Breast epithelium (tissue), 3 donors: ENCODE results near the gene UGP2.

Experiments
- POLR2AphosphoS5 ChIP-seq, 3 donors: sonication (generic); formaldehyde crosslinking; IDR thresholded peaks; one replicate each; pipeline ENCODE4 v1.6.1; 2017; ENCODE audit warnings: antibody characterized with exemption in 3 of 3
- TF ChIP-seq, protein P1 (sequence below), 3 donors: fragments of 450-650 bp; IDR thresholded peaks; one replicate each; pipeline ENCODE4 v1.5.1; 2016 to 2017; ENCODE audit warnings: antibody characterized with exemption in 3 of 3, mild to moderate bottlenecking in 3 of 3, moderate library complexity in 3 of 3

DNA sequence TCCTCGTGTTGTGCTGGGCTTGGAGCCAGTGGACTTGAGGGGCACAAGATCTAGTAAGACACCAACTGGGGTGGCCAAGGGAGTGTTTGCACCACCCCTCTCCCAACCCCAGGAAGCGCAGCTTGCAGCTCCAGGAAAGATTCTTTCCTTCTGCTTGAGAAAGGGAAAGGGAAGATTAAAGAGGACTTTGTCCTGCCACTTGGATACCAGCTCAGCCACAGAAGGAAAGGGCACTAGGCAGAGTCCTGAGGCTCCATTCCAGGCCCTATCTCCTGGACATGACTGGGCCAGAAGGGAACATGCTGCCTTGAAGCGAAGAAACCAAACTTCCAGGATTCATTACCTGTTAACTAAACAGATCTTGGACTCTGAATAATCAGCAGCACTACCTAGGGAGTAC lies 44.9 kb upstream of the UGP2 start:
- TF ChIP-seq, protein P1, sequence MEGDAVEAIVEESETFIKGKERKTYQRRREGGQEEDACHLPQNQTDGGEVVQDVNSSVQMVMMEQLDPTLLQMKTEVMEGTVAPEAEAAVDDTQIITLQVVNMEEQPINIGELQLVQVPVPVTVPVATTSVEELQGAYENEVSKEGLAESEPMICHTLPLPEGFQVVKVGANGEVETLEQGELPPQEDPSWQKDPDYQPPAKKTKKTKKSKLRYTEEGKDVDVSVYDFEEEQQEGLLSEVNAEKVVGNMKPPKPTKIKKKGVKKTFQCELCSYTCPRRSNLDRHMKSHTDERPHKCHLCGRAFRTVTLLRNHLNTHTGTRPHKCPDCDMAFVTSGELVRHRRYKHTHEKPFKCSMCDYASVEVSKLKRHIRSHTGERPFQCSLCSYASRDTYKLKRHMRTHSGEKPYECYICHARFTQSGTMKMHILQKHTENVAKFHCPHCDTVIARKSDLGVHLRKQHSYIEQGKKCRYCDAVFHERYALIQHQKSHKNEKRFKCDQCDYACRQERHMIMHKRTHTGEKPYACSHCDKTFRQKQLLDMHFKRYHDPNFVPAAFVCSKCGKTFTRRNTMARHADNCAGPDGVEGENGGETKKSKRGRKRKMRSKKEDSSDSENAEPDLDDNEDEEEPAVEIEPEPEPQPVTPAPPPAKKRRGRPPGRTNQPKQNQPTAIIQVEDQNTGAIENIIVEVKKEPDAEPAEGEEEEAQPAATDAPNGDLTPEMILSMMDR (IDR thresholded peaks at IDR 0.05) = no peak
- TF ChIP-seq POLR2AphosphoS5 (IDR thresholded peaks at IDR 0.05) = no peak
